SK-N-SH (cell line): ENCODE results near the gene GRIP1. TPM values are rescaled to one million over a fixed set of nuclear protein-coding genes. Genes with fewer than 3 reads are reported as not detected.

Source experiments
- CTCF ChIA-PET: fragments of 300-600, 350-600 bp; formaldehyde crosslinking; extraction: SDS; loops from one replicate; lab custom pipeline; 2021; lab: Yijun Ruan, JAX
- POLR2A ChIA-PET: fragments of 350-600 bp; sonication (Branson Sonifier 250); formaldehyde crosslinking; extraction: SDS; loops from one replicate; lab custom pipeline; 2020; ENCODE audit warnings: antibody characterized with exemption, inconsistent platforms; lab: Yijun Ruan, JAX
- DNase-seq: peaks from one replicate; pipeline ENCODE4 v3.0.0; 2012
- H2AFZ ChIP-seq: fragments of 200-600 bp; sonication (generic); 2 replicates; pipeline ENCODE4 v1.8.1; 2016; ENCODE audit warnings: antibody characterized with exemption, mild to moderate bottlenecking, low read depth
- H3F3A ChIP-seq: fragments of 200-600 bp; sonication (generic); replicated peaks from 2 replicates; pipeline ENCODE3; 2016; ENCODE audit warnings: antibody characterized with exemption, mild to moderate bottlenecking; ENCODE audit not compliant: insufficient read depth
- H3K27ac ChIP-seq, 2 experiments: fragments of 200-500 bp in 1 of 2; fragments of 200-600 bp in 1 of 2; sonication (Bioruptor generic) in 1 of 2; sonication (generic), shearing (Covaris generic) in 1 of 2; 2 replicates each; pipeline versions ENCODE4 v1.5.1 to v1.6.1; 2014 to 2016; ENCODE audit warnings: low read depth in 2 of 2, inconsistent platforms in 1 of 2, low read length in 1 of 2, mild to moderate bottlenecking in 1 of 2, mixed read lengths in 1 of 2
- H3K27me3 ChIP-seq: fragments of 200-600 bp; sonication (generic), shearing (Covaris generic); 2 replicates; pipeline ENCODE4 v1.6.1; 2016; ENCODE audit warnings: mixed run types; ENCODE audit not compliant: insufficient read depth
- H3K36me3 ChIP-seq, 2 experiments: fragments of 200-500 bp in 1 of 2; fragments of 200-600 bp in 1 of 2; sonication (Bioruptor generic) in 1 of 2; sonication (generic) in 1 of 2; replicated peaks in 1 of 2; 2 replicates each; pipeline versions ENCODE3 to v1.5.1; 2014 to 2016; ENCODE audit warnings: low read length in 1 of 2, mild to moderate bottlenecking in 1 of 2; ENCODE audit not compliant: insufficient read depth in 2 of 2, control insufficient read depth in 1 of 2
- H3K4me1 ChIP-seq, 2 experiments: fragments of 200-500 bp in 1 of 2; fragments of 200-600 bp in 1 of 2; sonication (Bioruptor generic) in 1 of 2; sonication (generic), shearing (Covaris generic) in 1 of 2; 2 replicates each; pipeline versions ENCODE4 v1.5.1 to v1.6.1; 2014 to 2016; ENCODE audit warnings: low read depth in 1 of 2, low read length in 1 of 2, mixed run types in 1 of 2; ENCODE audit not compliant: insufficient read depth in 2 of 2, control insufficient read depth in 1 of 2
- H3K4me2 ChIP-seq: fragments of 200-600 bp; sonication (generic), shearing (Covaris generic); 2 replicates; pipeline ENCODE4 v1.6.1; 2017; ENCODE audit warnings: mixed run types
- H3K4me3 ChIP-seq, 2 experiments: fragments of 200-500 bp in 1 of 2; fragments of 200-600 bp in 1 of 2; sonication (Bioruptor generic) in 1 of 2; sonication (generic), shearing (Covaris generic) in 1 of 2; 2 replicates each; pipeline versions ENCODE4 v1.5.1 to v1.8.1; 2014 to 2016; ENCODE audit warnings: low read depth in 2 of 2, inconsistent platforms in 1 of 2, low read length in 1 of 2, mild to moderate bottlenecking in 1 of 2, mixed read lengths in 1 of 2, moderate library complexity in 1 of 2
- H3K79me2 ChIP-seq: fragments of 200-600 bp; sonication (generic); 2 replicates; pipeline ENCODE4 v1.8.1; 2017; ENCODE audit warnings: mild to moderate bottlenecking; ENCODE audit not compliant: insufficient read depth
- H3K9ac ChIP-seq: fragments of 200-600 bp; sonication (generic); 2 replicates; pipeline ENCODE4 v1.6.1; 2017; ENCODE audit warnings: mixed run types
- H3K9me2 ChIP-seq: fragments of 200-600 bp; sonication (generic); 2 replicates; pipeline ENCODE4 v1.6.1; 2017; ENCODE audit warnings: mixed run types
- H3K9me3 ChIP-seq: fragments of 200-600 bp; sonication (generic); 2 replicates; pipeline ENCODE4 v1.6.1; 2017; ENCODE audit warnings: mixed run types, mild to moderate bottlenecking, moderate library complexity
- H4K20me1 ChIP-seq: fragments of 200-600 bp; sonication (generic); 2 replicates; pipeline ENCODE4 v1.6.1; 2017; ENCODE audit warnings: mild to moderate bottlenecking, mixed run types; ENCODE audit not compliant: insufficient read depth
- EP300 ChIP-seq, 2 experiments: IDR thresholded peaks; 2 replicates each; pipeline versions ENCODE4 v1.4.0 to v1.6.1; 2012; ENCODE audit warnings: borderline replicate concordance in 1 of 2, low read depth in 1 of 2, low read length in 1 of 2
- EZH2phosphoT487 ChIP-seq: fragments of 200-600 bp; sonication (generic); IDR thresholded peaks from 2 replicates; pipeline ENCODE4 v1.6.1; 2017; ENCODE audit warnings: low read depth, mixed run types, mild to moderate bottlenecking, antibody characterized with exemption, moderate library complexity, borderline replicate concordance
- FOSL2 ChIP-seq: IDR thresholded peaks from 2 replicates; pipeline ENCODE4 v1.4.0; 2012; ENCODE audit warnings: low read depth, mild to moderate bottlenecking, moderate library complexity, borderline replicate concordance
- FOXM1 ChIP-seq: IDR thresholded peaks from 2 replicates; pipeline ENCODE4 v1.4.0; 2012; ENCODE audit warnings: low read depth, mild to moderate bottlenecking
- GABPA ChIP-seq: IDR thresholded peaks from 2 replicates; pipeline ENCODE4 v1.4.0; 2012; ENCODE audit warnings: low read depth, mild to moderate bottlenecking
- IRF3 ChIP-seq: fragments of 150-350 bp; IDR thresholded peaks from 2 replicates; pipeline ENCODE4 v1.6.1; 2016; ENCODE audit warnings: mild to moderate bottlenecking, low read depth, low read length
- JUND ChIP-seq: IDR thresholded peaks from 2 replicates; pipeline ENCODE4 v1.4.0; 2012
- MEF2A ChIP-seq: IDR thresholded peaks from 2 replicates; pipeline ENCODE4 v1.4.0; 2012; ENCODE audit warnings: low read depth, borderline replicate concordance
- MXI1 ChIP-seq: IDR thresholded peaks from 2 replicates; pipeline ENCODE4 v1.6.1; 2012; ENCODE audit warnings: mild to moderate bottlenecking, low read depth, low read length, improper control_type of control experiment
- NFIC ChIP-seq: IDR thresholded peaks from 2 replicates; pipeline ENCODE4 v1.4.0; 2012; ENCODE audit warnings: borderline replicate concordance
- NRF1 ChIP-seq: IDR thresholded peaks from 2 replicates; pipeline ENCODE4 v1.6.1; 2012; ENCODE audit warnings: low read depth, mild to moderate bottlenecking, low read length
- POLR2AphosphoS5 ChIP-seq: IDR thresholded peaks from 2 replicates; pipeline ENCODE4 v1.6.1; 2012; ENCODE audit warnings: low read depth, low read length
- RAD21 ChIP-seq: IDR thresholded peaks from 2 replicates; pipeline ENCODE4 v1.6.1; 2012; ENCODE audit warnings: mild to moderate bottlenecking, low read length
- RCOR1 ChIP-seq: fragments of 150-350 bp; IDR thresholded peaks from 2 replicates; pipeline ENCODE4 v1.6.1; 2017; ENCODE audit warnings: antibody characterized with exemption, low read length
- RFX5 ChIP-seq: IDR thresholded peaks from 2 replicates; pipeline ENCODE4 v1.6.1; 2012; ENCODE audit warnings: mild to moderate bottlenecking, improper control_type of control experiment, low read length
- RXRA ChIP-seq: IDR thresholded peaks from 2 replicates; pipeline ENCODE4 v1.4.0; 2012; ENCODE audit warnings: low read depth, mild to moderate bottlenecking, borderline replicate concordance
- SIN3A ChIP-seq: IDR thresholded peaks from 2 replicates; pipeline ENCODE4 v1.6.1; 2012; ENCODE audit warnings: low read depth, mild to moderate bottlenecking, low read length, moderate library complexity, borderline replicate concordance
- SMC3 ChIP-seq: IDR thresholded peaks from 2 replicates; pipeline ENCODE4 v1.6.1; 2012; ENCODE audit warnings: low read depth, low read length, improper control_type of control experiment
- TCF12 ChIP-seq: IDR thresholded peaks from 2 replicates; pipeline ENCODE4 v1.4.0; 2012
- TEAD4 ChIP-seq: IDR thresholded peaks from 2 replicates; pipeline ENCODE4 v1.4.0; 2012; ENCODE audit warnings: mild to moderate bottlenecking, borderline replicate concordance; ENCODE audit not compliant: insufficient read depth
- USF2 ChIP-seq: fragments of 150-350 bp; IDR thresholded peaks from 2 replicates; pipeline ENCODE4 v1.6.1; 2017; ENCODE audit warnings: antibody characterized with exemption, low read length, low read depth, borderline replicate concordance
- YY1 ChIP-seq: IDR thresholded peaks from 2 replicates; pipeline ENCODE4 v1.4.0; 2012; ENCODE audit warnings: low read depth, mild to moderate bottlenecking
- WGBS: methylation state at CpG from one replicate; pipeline ENCODE4 v1.1.6; 2017; ENCODE audit warnings: low lambda C conversion rate; 5-methylcytosine and 5-hydroxymethylcytosine counted together
- polyA plus RNA-seq, 3 experiments: library from polyadenylated mRNA; depleted of rRNA; stranded (reverse); fragments of >200 nt; gene quantifications; 2 replicates each; pipeline ENCODE4 v1.2.3, GENCODE V29; 2012

Gene GRIP1
- polyA plus RNA-seq, 1 of the 3 experiments (the other 2 are of a cell fraction): 0.07 TPM

DNA sequence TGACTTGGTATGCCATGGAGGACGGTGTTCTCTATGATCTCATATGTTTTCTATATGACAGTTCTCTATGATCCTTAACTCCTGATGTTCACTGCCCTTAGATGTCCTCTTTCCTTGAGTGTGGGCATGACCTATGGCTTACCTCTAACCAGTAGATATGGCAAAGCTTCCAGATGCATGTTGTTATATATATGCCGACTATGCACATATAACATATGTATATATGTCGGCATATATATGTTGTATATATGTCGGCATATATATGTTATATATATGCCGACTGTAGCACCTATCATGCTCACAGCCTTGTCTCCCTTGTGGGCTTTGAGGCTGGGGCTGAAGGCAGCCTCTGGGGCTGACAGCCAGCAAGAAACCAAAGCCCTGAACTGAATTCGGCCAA, 106.0 kb downstream of the GRIP1 start:
- Histone ChIP-seq H3K9ac (no peak overlapping the region), H4K20me1 (no peaks in the 10 kb centered on the region), H3K79me2 (no peaks in the 10 kb centered on the region), H3K9me3 (no peaks in the 10 kb centered on the region), H2AFZ (no peak overlapping the region), H3K4me1 (no peaks in the 10 kb centered on the region), H3K27ac (no peak overlapping the region), H3K4me2 (no peak overlapping the region), H3K36me3 (no peaks in the 10 kb centered on the region), H3K4me3 (no peak overlapping the region), H3F3A (no peaks in the 10 kb centered on the region), H3K27me3 (peaks cover 16% of the 10 kb centered on the region; the same call in 1 of the 2 replicates), H3K9me2 (no peaks in the 10 kb centered on the region)
- TF ChIP-seq TEAD4 (no peak), NRF1 (no peak), POLR2AphosphoS5 (no peak), MEF2A (no peak), NFIC (no peak), RFX5 (no peak), RXRA (no peak), RCOR1 (no peak), YY1 (no peak), SIN3A (no peak), USF2 (no peak), IRF3 (no peak)
- DNase-seq: no peak
- POLR2A ChIA-PET: no interaction called here
- WGBS: 46% methylated on average over 6 of the region's 6 CpGs
- CTCF ChIA-PET: no interaction called here

DNA sequence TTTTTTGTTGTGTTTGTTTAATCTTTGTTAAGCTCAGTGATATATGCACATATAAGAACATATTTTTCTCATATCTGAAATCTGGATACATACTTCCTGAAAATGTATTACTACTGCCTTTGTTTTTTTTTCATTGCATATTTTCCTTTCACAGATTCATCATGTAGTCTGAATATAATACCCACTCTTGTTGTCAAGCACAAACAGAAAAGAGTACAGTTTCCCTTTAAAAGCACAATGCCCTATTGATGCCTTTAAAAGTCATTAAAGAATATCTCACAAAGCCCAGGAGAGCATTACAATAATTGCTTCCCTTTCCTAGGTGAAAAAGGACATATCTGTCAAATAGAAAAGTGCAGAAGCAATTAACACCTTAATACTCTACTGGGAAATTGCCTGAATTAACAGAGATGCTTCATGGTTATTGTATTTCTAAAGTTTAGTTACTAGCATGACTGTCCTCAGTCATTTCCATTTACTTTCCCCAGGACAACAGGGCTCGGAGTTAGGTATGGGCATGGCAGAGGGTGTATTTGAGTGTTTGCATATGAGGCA, 107.4 kb downstream of the GRIP1 start:
- H3K4me2 ChIP-seq: no peak overlapping the region
- H3K4me3 ChIP-seq: no peak overlapping the region
- 7% methylated on average over 1 of the region's 1 CpG for whole genome bisulfite sequencing
- H4K20me1 ChIP-seq: no peaks in the 10 kb centered on the region
- no peaks in the 10 kb centered on the region for H3K9me2 ChIP-seq
- no peak for DNase-seq
- H3K79me2 ChIP-seq: no peaks in the 10 kb centered on the region
- H3F3A ChIP-seq: no peaks in the 10 kb centered on the region
- ChIA-PET CTCF (no interaction called here), POLR2A (no interaction called here)
- H3K27ac ChIP-seq: no peak overlapping the region
- H2AFZ ChIP-seq: no peak overlapping the region
- TF ChIP-seq TEAD4 (no peak), MXI1 (no peak), FOSL2 (no peak), NFIC (no peak), YY1 (no peak), JUND (no peak), SIN3A (no peak), USF2 (no peak), RXRA (no peak), FOXM1 (no peak), GABPA (no peak), IRF3 (no peak), RAD21 (no peak), SMC3 (no peak), EP300 (IDR thresholded peaks at IDR 0.05; ENCODE audit: borderline replicate concordance in 1 of 2, low read depth in 1 of 2, low read length in 1 of 2) (no peak), NRF1 (no peak), EZH2phosphoT487 (no peak), TCF12 (no peak), MEF2A (no peak)
- H3K27me3 ChIP-seq: peaks cover 10% of the 10 kb centered on the region; the same call in 1 of the 2 replicates
- H3K9ac ChIP-seq: no peak overlapping the region
- H3K4me1 ChIP-seq: no peaks in the 10 kb centered on the region
- no peaks in the 10 kb centered on the region for H3K36me3 ChIP-seq
- no peaks in the 10 kb centered on the region for H3K9me3 ChIP-seq
